Ascending aorta (tissue), 2 donors: ENCODE data around the gene COPS7B. TPM values are rescaled to one million over a fixed set of nuclear protein-coding genes. Genes with fewer than 3 reads are reported as not detected.

Experiments used
- DNase-seq, 2 donors: peaks; one replicate each; pipeline ENCODE4 v3.0.0-alpha.2; 2019; ENCODE audit warnings: low spot score in 2 of 2
- H3K27ac ChIP-seq, 2 donors: fragments of 200-600 bp; sonication (generic); one replicate each; pipeline ENCODE4 v1.5.1; 2016 to 2017; ENCODE audit warnings: mild to moderate bottlenecking in 1 of 2
- H3K27me3 ChIP-seq: fragments of 200-600 bp; sonication (generic); one replicate; pipeline ENCODE4 v1.5.1; 2017
- H3K36me3 ChIP-seq, 2 donors: fragments of 200-600 bp; sonication (generic); one replicate each; pipeline ENCODE4 v1.5.1; 2016
- H3K4me1 ChIP-seq, 2 donors: fragments of 200-600 bp; sonication (generic); one replicate each; pipeline ENCODE4 v1.5.1; 2016 to 2017; ENCODE audit warnings: mild to moderate bottlenecking in 1 of 2
- H3K4me3 ChIP-seq, 2 donors: fragments of 200-600 bp; sonication (generic); one replicate each; pipeline ENCODE4 v1.5.1; 2016 to 2017; ENCODE audit warnings: mild to moderate bottlenecking in 1 of 2
- H3K9me3 ChIP-seq, 2 donors: fragments of 200-600 bp; sonication (generic); one replicate each; pipeline ENCODE4 v1.5.1; 2016
- CTCF ChIP-seq, 3 experiments: fragments of 200-600 bp in 2 of 3; fragments of 450-650 bp in 1 of 3; sonication (generic) in 2 of 3; IDR thresholded peaks; one replicate each; pipeline ENCODE4 v1.5.1; 2016 to 2019; ENCODE audit warnings: antibody characterized with exemption in 3 of 3, mild to moderate bottlenecking in 1 of 3, moderate library complexity in 1 of 3
- intact Hi-C: fragments of 100-400 bp; cut with DNase I; formaldehyde crosslinking; loops from one replicate; pipeline ENCODE4 v1.15.1; 2023
- total RNA-seq: library from RNA; depleted of rRNA; stranded (reverse); fragments of >200 nt; gene quantifications from one replicate; pipeline ENCODE4 v1.1.0, GENCODE V29; 2016

Gene COPS7B
- total RNA-seq, 1 donor from 2014 or later: 28.9 TPM

GRCh38 chr2:231751042-231751815, 35.0 kb upstream of the COPS7B start:
- TF ChIP-seq CTCF (IDR thresholded peaks at IDR 0.05): no peak
- H3K27ac ChIP-seq: no peak overlapping the region
- H3K9me3 ChIP-seq: no peaks in the 10 kb centered on the region
- no peak overlapping the region for H3K4me3 ChIP-seq
- H3K27me3 ChIP-seq: no peaks in the 10 kb centered on the region
- intact Hi-C loops: no loop called here
- H3K36me3 ChIP-seq: no peaks in the 10 kb centered on the region
- H3K4me1 ChIP-seq: no peaks in the 10 kb centered on the region
- no peak for DNase-seq

GRCh38 chr2:231752061-231752460, 34.2 kb upstream of the COPS7B start:
- H3K9me3 ChIP-seq: no peaks in the 10 kb centered on the region
- no peaks in the 10 kb centered on the region for H3K27me3 ChIP-seq
- no peak for TF ChIP-seq CTCF (IDR thresholded peaks at IDR 0.05)
- H3K27ac ChIP-seq: no peak overlapping the region
- no peaks in the 10 kb centered on the region for H3K36me3 ChIP-seq
- intact Hi-C loops: no loop called here
- H3K4me3 ChIP-seq: no peak overlapping the region
- H3K4me1 ChIP-seq: no peaks in the 10 kb centered on the region
- DNase-seq: no peak

GRCh38 chr2:231761735-231762134, 24.5 kb upstream of the COPS7B start:
- intact Hi-C loops: no loop called here
- Histone ChIP-seq H3K36me3 (no peaks in the 10 kb centered on the region), H3K27ac (no peak overlapping the region), H3K9me3 (no peaks in the 10 kb centered on the region), H3K4me3 (no peak overlapping the region), H3K27me3 (no peaks in the 10 kb centered on the region), H3K4me1 (no peaks in the 10 kb centered on the region)
- DNase-seq: no peak
- TF ChIP-seq CTCF (IDR thresholded peaks at IDR 0.05): no peak

GRCh38 chr2:231764124-231764523, 22.1 kb upstream of the COPS7B start:
- H3K4me1 ChIP-seq: no peaks in the 10 kb centered on the region
- no peak for TF ChIP-seq CTCF (IDR thresholded peaks at IDR 0.05)
- no peak overlapping the region for H3K27ac ChIP-seq
- intact Hi-C loops: no loop called here
- DNase-seq: no peak
- no peaks in the 10 kb centered on the region for H3K9me3 ChIP-seq
- H3K36me3 ChIP-seq: no peaks in the 10 kb centered on the region
- no peak overlapping the region for H3K4me3 ChIP-seq
- H3K27me3 ChIP-seq: no peaks in the 10 kb centered on the region

- intact Hi-C loops: no loop called here
- Histone ChIP-seq H3K27ac (no peak overlapping the region), H3K27me3 (no peaks in the 10 kb centered on the region), H3K4me3 (no peak overlapping the region), H3K4me1 (no peaks in the 10 kb centered on the region), H3K36me3 (no peaks in the 10 kb centered on the region), H3K9me3 (no peaks in the 10 kb centered on the region)
- no peak for DNase-seq
- TF ChIP-seq CTCF (IDR thresholded peaks at IDR 0.05): no peak
These were observed 21.5 kb upstream of the COPS7B start for GRCh38 chr2:231764760-231765159.
